ENCODE data around the gene RNF4.
"Not testable (repeated sequence)": the region's sequence is repeated elsewhere in the genome, so short reads cannot be mapped to it uniquely, and the experiment has no call there.

RNF4 gene

GRCh38 chr4:2458546-2459491, 10.1 kb upstream of the RNF4 start:
- TF ChIP-seq CTCF (IDR thresholded peaks at IDR 0.05; ENCODE audit: borderline replicate concordance, insufficient read depth, low read depth, low read length): no peak
- no peak overlapping the region for H3K4me3 ChIP-seq (ENCODE audit: low read depth, low read length)

- H3K4me3 ChIP-seq (ENCODE audit: low read depth, low read length): no peak overlapping the region
- TF ChIP-seq CTCF (IDR thresholded peaks at IDR 0.05; ENCODE audit: borderline replicate concordance, insufficient read depth, low read depth, low read length): no peak
These were observed 9.1 kb upstream of the RNF4 start for GRCh38 chr4:2459589-2460349.

GRCh38 chr4:2461246-2461960, 7.5 kb upstream of the RNF4 start:
- no peak for TF ChIP-seq CTCF (IDR thresholded peaks at IDR 0.05; ENCODE audit: borderline replicate concordance, insufficient read depth, low read depth, low read length)
- H3K4me3 ChIP-seq (ENCODE audit: low read depth, low read length): no peak overlapping the region

DNA sequence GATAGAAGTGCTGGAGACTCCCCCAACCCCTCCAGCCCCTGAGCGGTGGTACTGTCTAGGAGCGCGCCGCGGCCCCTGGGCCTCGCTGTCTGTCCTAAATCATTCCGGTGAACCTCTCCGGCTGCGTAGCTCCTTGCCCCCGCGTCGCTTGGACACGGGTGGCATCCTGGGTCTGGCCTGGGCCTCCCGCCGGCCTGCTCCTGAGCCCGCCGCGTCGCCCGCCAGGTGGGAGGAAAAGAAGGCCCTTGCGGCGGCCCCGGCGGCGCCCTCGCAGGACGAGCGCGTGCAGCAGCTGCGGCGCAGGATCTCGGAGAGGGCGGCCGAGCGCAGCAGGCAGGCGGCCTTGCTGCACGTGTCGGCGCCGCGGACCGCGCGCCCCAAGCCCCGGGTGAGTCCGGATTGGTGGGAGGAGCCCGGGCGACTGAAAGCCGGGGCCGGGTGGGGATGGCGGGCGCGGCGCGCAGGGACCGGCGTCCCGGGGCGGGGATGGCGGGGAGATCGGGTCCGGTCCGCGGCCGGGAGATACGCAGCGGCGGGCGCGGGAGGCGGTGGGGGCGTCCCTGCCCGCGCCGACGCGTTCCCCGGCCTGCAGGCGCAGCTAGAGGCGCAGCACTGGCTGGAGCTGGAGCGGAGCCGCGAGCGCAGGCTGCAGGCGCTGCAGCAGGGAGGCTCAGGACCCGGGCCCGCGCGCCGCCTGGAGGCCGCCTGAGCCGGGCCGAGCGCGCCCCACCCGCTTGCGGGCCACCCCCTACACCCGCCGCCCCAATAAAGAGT, 6.5 kb upstream of the RNF4 start:
- peak; percentile 70 for TF ChIP-seq CTCF (IDR thresholded peaks at IDR 0.05; ENCODE audit: borderline replicate concordance, insufficient read depth, low read depth, low read length)
- peak overlapping the region; percentile 47 for H3K4me3 ChIP-seq (ENCODE audit: low read depth, low read length)

- H3K4me3 ChIP-seq (ENCODE audit: low read depth, low read length): no peak overlapping the region
- no peak for TF ChIP-seq CTCF (IDR thresholded peaks at IDR 0.05; ENCODE audit: borderline replicate concordance, insufficient read depth, low read depth, low read length)
These were observed 5.7 kb upstream of the RNF4 start for GRCh38 chr4:2462992-2463762.

DNA sequence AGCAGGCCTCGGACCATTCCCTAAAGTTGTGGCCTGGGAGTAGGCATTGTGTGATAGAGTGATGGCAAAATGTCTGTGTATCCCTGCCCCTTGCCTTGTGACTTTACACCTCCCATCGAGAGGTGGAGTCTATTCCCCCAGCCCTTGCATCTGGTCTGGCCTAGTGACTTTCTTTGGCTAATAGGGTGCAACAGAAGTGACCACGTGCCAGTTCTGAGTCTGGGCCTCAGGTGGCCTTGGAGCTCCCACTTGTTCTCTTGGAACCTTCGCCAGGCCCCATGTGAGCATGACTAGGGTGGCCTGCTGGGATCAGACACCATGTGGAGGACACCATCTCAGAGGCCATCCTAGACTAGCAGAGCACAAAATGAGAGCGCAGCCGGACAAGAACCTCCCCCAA, 3.9 kb upstream of the RNF4 start:
- TF ChIP-seq CTCF (IDR thresholded peaks at IDR 0.05; ENCODE audit: borderline replicate concordance, insufficient read depth, low read depth, low read length): no peak
- no peak overlapping the region for H3K4me3 ChIP-seq (ENCODE audit: low read depth, low read length)

- H3K4me3 ChIP-seq (ENCODE audit: low read depth, low read length): not testable (repeated sequence)
These were observed 3.4 kb upstream of the RNF4 start for GRCh38 chr4:2465544-2465943.
